CD14-positive monocyte (primary cell): ENCODE measurements around the gene SHC2. TPM values are rescaled to one million over a fixed set of nuclear protein-coding genes. Genes with fewer than 3 reads are reported as not detected.

Experiments
- DNase-seq, 3 donors: peaks; one replicate each; pipeline ENCODE4 v3.0.0-alpha.2; 2011 to 2022
- H2AFZ ChIP-seq: 2 replicates; pipeline ENCODE4 v1.6.0; 2012; ENCODE audit warnings: mild to moderate bottlenecking, low read depth, low read length, inconsistent platforms; ENCODE audit not compliant: insufficient read depth, poor library complexity, severe bottlenecking
- H3K27ac ChIP-seq, 2 donors: 1 replicate in 1 of 2; 2 replicates in 1 of 2; pipeline ENCODE4 v1.5.1; 2012 to 2013; ENCODE audit warnings: low read length in 2 of 2, control low read depth in 1 of 2, inconsistent platforms in 1 of 2, low read depth in 1 of 2, mild to moderate bottlenecking in 1 of 2
- H3K27me3 ChIP-seq, 2 donors: one replicate each; pipeline versions ENCODE4 v1.6.0 to v1.6.1; 2011 to 2013; ENCODE audit warnings: low read length in 2 of 2; ENCODE audit not compliant: control insufficient read depth in 2 of 2, insufficient read depth in 2 of 2
- H3K36me3 ChIP-seq, 2 donors: replicated peaks in 1 of 2; 1 replicate in 1 of 2; 2 replicates in 1 of 2; pipeline versions ENCODE4 v1.5.1 to v1.6.1; 2012 to 2013; ENCODE audit warnings: low read length in 2 of 2, control low read depth in 1 of 2, inconsistent platforms in 1 of 2, mild to moderate bottlenecking in 1 of 2; ENCODE audit not compliant: insufficient read depth in 2 of 2, control insufficient read depth in 1 of 2
- H3K4me1 ChIP-seq, 2 donors: 1 replicate in 1 of 2; 2 replicates in 1 of 2; pipeline versions ENCODE4 v1.5.1 to v1.6.1; 2012 to 2013; ENCODE audit warnings: low read length in 2 of 2, control low read depth in 1 of 2, inconsistent platforms in 1 of 2, mild to moderate bottlenecking in 1 of 2, moderate library complexity in 1 of 2; ENCODE audit not compliant: insufficient read depth in 2 of 2, control insufficient read depth in 1 of 2
- H3K4me2 ChIP-seq: replicated peaks from 2 replicates; pipeline ENCODE3; 2012; ENCODE audit warnings: low read length, moderate library complexity, mild to moderate bottlenecking; ENCODE audit not compliant: poor library complexity, severe bottlenecking; ENCODE audit errors: extremely low read depth
- H3K4me3 ChIP-seq, 3 experiments: fragments of 200-600 bp in 1 of 3; sonication (generic) in 1 of 3; replicated peaks in 1 of 3; 1 replicate in 2 of 3; 2 replicates in 1 of 3; pipeline ENCODE4 v1.5.1; 2011 to 2013; ENCODE audit warnings: low read length in 3 of 3, mild to moderate bottlenecking in 3 of 3, control low read depth in 2 of 3, low read depth in 2 of 3, inconsistent platforms in 1 of 3, moderate library complexity in 1 of 3
- H3K79me2 ChIP-seq: 2 replicates; pipeline ENCODE4 v1.6.0; 2012; ENCODE audit warnings: mild to moderate bottlenecking, control low read depth, inconsistent platforms, low read length, moderate library complexity; ENCODE audit not compliant: insufficient read depth
- H3K9ac ChIP-seq: 2 replicates; pipeline ENCODE4 v1.6.0; 2017; ENCODE audit warnings: low read length, mild to moderate bottlenecking; ENCODE audit not compliant: insufficient read depth, poor library complexity, severe bottlenecking
- H3K9me3 ChIP-seq, 2 donors: replicated peaks in 1 of 2; 1 replicate in 1 of 2; 2 replicates in 1 of 2; pipeline versions ENCODE4 v1.5.1 to v1.6.1; 2012 to 2013; ENCODE audit warnings: low read length in 2 of 2, control low read depth in 1 of 2; ENCODE audit not compliant: control insufficient read depth in 1 of 2, insufficient read depth in 1 of 2
- H4K20me1 ChIP-seq: 2 replicates; pipeline ENCODE4 v1.6.0; 2012; ENCODE audit warnings: mild to moderate bottlenecking, low read length, control low read depth, moderate library complexity; ENCODE audit not compliant: insufficient read depth
- H3K27ac Mint-ChIP-seq, 7 donors: one replicate each; pipeline ENCODE4 v1.8.0; 2020; ENCODE audit warnings: mild to moderate bottlenecking in 7 of 7, mixed read lengths in 7 of 7, moderate library complexity in 6 of 7, inconsistent platforms in 2 of 7
- H3K27me3 Mint-ChIP-seq, 3 donors: one replicate each; pipeline ENCODE4 v1.8.0; 2021 to 2022; ENCODE audit warnings: low read depth in 3 of 3, mild to moderate bottlenecking in 3 of 3, mixed read lengths in 3 of 3, moderate library complexity in 3 of 3, inconsistent platforms in 1 of 3
- H3K36me3 Mint-ChIP-seq, 2 donors: one replicate each; pipeline ENCODE4 v1.8.0; 2020; ENCODE audit warnings: mixed read lengths in 2 of 2, inconsistent platforms in 1 of 2, mild to moderate bottlenecking in 1 of 2
- H3K4me1 Mint-ChIP-seq: one replicate; pipeline ENCODE4 v1.8.0; 2020; ENCODE audit warnings: mild to moderate bottlenecking, mixed read lengths
- H3K4me3 Mint-ChIP-seq, 2 donors: one replicate each; pipeline ENCODE4 v1.8.0; 2020; ENCODE audit warnings: mild to moderate bottlenecking in 2 of 2, mixed read lengths in 2 of 2, moderate library complexity in 1 of 2
- H3K9me3 Mint-ChIP-seq, 7 donors: one replicate each; pipeline ENCODE4 v1.8.0; 2020 to 2022; ENCODE audit warnings: mixed read lengths in 7 of 7, mild to moderate bottlenecking in 6 of 7, moderate library complexity in 6 of 7, inconsistent platforms in 2 of 7
- CTCF ChIP-seq: fragments of 200-600 bp; IDR thresholded peaks from one replicate; pipeline ENCODE4 v1.8.0; 2022; ENCODE audit warnings: antibody characterized with exemption, mild to moderate bottlenecking
- WGBS: methylation state at CpG from one replicate; pipeline ENCODE4 v1.1.5; 2013; ENCODE audit warnings: missing lambda C conversion rate; ENCODE audit not compliant: insufficient coverage; 5-methylcytosine and 5-hydroxymethylcytosine counted together
- intact Hi-C, 2 donors: fragments of 100-400 bp; cut with micrococcal nuclease; formaldehyde crosslinking; loops; one replicate each; pipeline versions ENCODE4 v1.15.0 to v1.15.1; 2023
- polyA plus RNA-seq, 3 donors: library from polyadenylated mRNA; depleted of rRNA in 1 of 3; unstranded in 2 of 3; stranded (reverse) in 1 of 3; fragments of 300-500 nt in 2 of 3; fragments of >200 nt in 1 of 3; fragmentation: Illumina TruSeq in 2 of 3; gene quantifications; 1 replicate in 2 of 3; 2 replicates in 1 of 3; pipeline ENCODE4 v1.2.3, GENCODE V29; 2012 to 2021

SHC2 gene
- polyA plus RNA-seq, 3 donors, result not detected

- Mint-ChIP-seq H3K4me3 (no peak overlapping the region), H3K27ac (no peak overlapping the region), H3K36me3 (no peaks in the 10 kb centered on the region), H3K9me3 (peaks cover 0 to 20% (median 6%) of the 10 kb centered on the region in 7 donors), H3K4me1 (no peaks in the 10 kb centered on the region), H3K27me3 (peaks cover 4 to 11% (median 6%) of the 10 kb centered on the region in 3 donors)
- Histone ChIP-seq H3K4me3 (no peak overlapping the region), H3K4me2 (no peak overlapping the region), H3K27me3 (peaks cover 0 to 10% of the 10 kb centered on the region in 2 donors), H4K20me1 (no peaks in the 10 kb centered on the region), H2AFZ (no peak overlapping the region), H3K27ac (no peak overlapping the region), H3K4me1 (no peaks in the 10 kb centered on the region), H3K36me3 (no peaks in the 10 kb centered on the region), H3K9me3 (no peaks in the 10 kb centered on the region), H3K79me2 (no peaks in the 10 kb centered on the region), H3K9ac (no peak overlapping the region)
- no peak for DNase-seq
- intact Hi-C loops, result no loop called here
- TF ChIP-seq CTCF, result no peak
- no CpG with 5 or more reads among the region's 1 CpG for WGBS
These were observed 45.5 kb downstream of the SHC2 start for GRCh38 chr19:415292-415691.

- DNase-seq, result no peak
- no peak overlapping the region for H2AFZ ChIP-seq
- H3K4me3 ChIP-seq, result no peak overlapping the region
- Mint-ChIP-seq H3K4me3 (no peak overlapping the region), H3K4me1 (peaks cover 3% of the 10 kb centered on the region), H3K27me3 (peaks cover 15 to 22% (median 17%) of the 10 kb centered on the region in 3 donors), H3K36me3 (peaks cover 0 to 2% of the 10 kb centered on the region in 2 donors), H3K27ac (no peak overlapping the region), H3K9me3 (peaks cover 0 to 28% (median 10%) of the 10 kb centered on the region in 7 donors)
- no peaks in the 10 kb centered on the region for H4K20me1 ChIP-seq
- H3K9me3 ChIP-seq, result peaks cover 0 to 3% of the 10 kb centered on the region in 2 donors
- H3K4me1 ChIP-seq, result no peaks in the 10 kb centered on the region
- no peaks in the 10 kb centered on the region for H3K79me2 ChIP-seq
- TF ChIP-seq CTCF, result no peak
- no peak overlapping the region for H3K9ac ChIP-seq
- H3K36me3 ChIP-seq, result no peaks in the 10 kb centered on the region
- no peak overlapping the region for H3K27ac ChIP-seq
- H3K4me2 ChIP-seq, result no peak overlapping the region
- 92% methylated on average over 7 of the region's 15 CpGs for WGBS
- intact Hi-C loops, result no loop called here
- peaks cover 6 to 22% of the 10 kb centered on the region in 2 donors for H3K27me3 ChIP-seq
These were observed 46.9 kb downstream of the SHC2 start for GRCh38 chr19:413756-414420.
